Keratinocyte (primary cell): ENCODE results near the gene SBNO2. TPM values are rescaled to one million over a fixed set of nuclear protein-coding genes. Genes with fewer than 3 reads are reported as not detected.
A peak's percentile ranks its signal among the peaks of the same experiment; 100 is the strongest.

Experiments used
- DNase-seq: peaks from one replicate; pipeline ENCODE4 v3.0.0-alpha.2; 2011; ENCODE audit warnings: low read depth, missing footprints, low spot score
- FAIRE-seq: peaks from 2 replicates; lab custom pipeline; 2011; peaks lifted over from hg19 to GRCh38; lab: Jason Lieb, UNC
- H2AFZ ChIP-seq: 2 replicates; pipeline ENCODE4 v1.6.0; 2012; ENCODE audit warnings: low read length, control low read depth, inconsistent platforms; ENCODE audit not compliant: control insufficient read depth
- H3K27ac ChIP-seq: 2 replicates; pipeline ENCODE4 v1.5.1; 2011; ENCODE audit warnings: low read length; ENCODE audit not compliant: control insufficient read depth, insufficient read depth
- H3K27me3 ChIP-seq: 3 replicates; pipeline ENCODE4 v1.6.0; 2011; ENCODE audit warnings: low read length; ENCODE audit not compliant: control insufficient read depth, insufficient read depth; ENCODE audit errors: extremely low read depth
- H3K36me3 ChIP-seq, 2 experiments: 2 replicates in 1 of 2; 3 replicates in 1 of 2; pipeline ENCODE4 v1.5.1; 2011; ENCODE audit warnings: low read length in 2 of 2, mild to moderate bottlenecking in 1 of 2; ENCODE audit not compliant: control insufficient read depth in 2 of 2, insufficient read depth in 2 of 2; ENCODE audit errors: extremely low read depth in 1 of 2
- H3K4me1 ChIP-seq: 3 replicates; pipeline ENCODE4 v1.5.1; 2011; ENCODE audit warnings: low read length; ENCODE audit not compliant: control insufficient read depth, insufficient read depth; ENCODE audit errors: extremely low read depth
- H3K4me2 ChIP-seq: 3 replicates; pipeline ENCODE4 v1.6.0; 2011; ENCODE audit warnings: low read depth, low read length; ENCODE audit not compliant: control insufficient read depth, insufficient read depth; ENCODE audit errors: extremely low read depth
- H3K4me3 ChIP-seq, 3 experiments: fragments of 200-600 bp in 1 of 3; sonication (generic) in 1 of 3; 2 replicates in 2 of 3; 3 replicates in 1 of 3; pipeline ENCODE4 v1.5.1; 2011 to 2016; ENCODE audit warnings: low read length in 3 of 3, mild to moderate bottlenecking in 3 of 3, control low read depth in 2 of 3, inconsistent platforms in 1 of 3, low read depth in 1 of 3, mixed read lengths in 1 of 3, mixed run types in 1 of 3, moderate library complexity in 1 of 3; ENCODE audit not compliant: control insufficient read depth in 2 of 3, insufficient read depth in 2 of 3; ENCODE audit errors: extremely low read depth in 1 of 3
- H3K79me2 ChIP-seq: 2 replicates; pipeline ENCODE4 v1.6.0; 2012; ENCODE audit warnings: low read length; ENCODE audit not compliant: control insufficient read depth, insufficient read depth
- H3K9ac ChIP-seq: 3 replicates; pipeline ENCODE4 v1.6.0; 2011; ENCODE audit warnings: low read length; ENCODE audit not compliant: control insufficient read depth, insufficient read depth; ENCODE audit errors: extremely low read depth
- H3K9me1 ChIP-seq: 3 replicates; pipeline ENCODE4 v1.6.0; 2011; ENCODE audit warnings: low read length; ENCODE audit not compliant: control insufficient read depth, insufficient read depth; ENCODE audit errors: extremely low read depth
- H3K9me3 ChIP-seq: 2 replicates; pipeline ENCODE4 v1.5.1; 2012; ENCODE audit warnings: low read depth, low read length; ENCODE audit not compliant: control insufficient read depth
- H4K20me1 ChIP-seq: 3 replicates; pipeline ENCODE4 v1.6.0; 2011; ENCODE audit warnings: low read length; ENCODE audit not compliant: control insufficient read depth, insufficient read depth; ENCODE audit errors: extremely low read depth
- EZH2 ChIP-seq: IDR thresholded peaks from one replicate; pipeline ENCODE4 v1.6.1; 2012; ENCODE audit warnings: inconsistent platforms, mild to moderate bottlenecking, low read length, moderate library complexity
- dilution Hi-C: fragments of 300-500 bp; cut with MboI; formaldehyde crosslinking; loops from one replicate; pipeline ENCODE4 v1.7.0; 2020; ENCODE audit warnings: low sequenced_read_pairs; ENCODE audit not compliant: extremely low pct_ligation_motif_present
- polyA plus RNA-seq, 5 experiments: library from polyadenylated mRNA; depleted of rRNA in 3 of 5; stranded (reverse) in 3 of 5; stranded (forward) in 1 of 5; unstranded in 1 of 5; fragments of >200 nt; gene quantifications; 1 replicate in 1 of 5; 2 replicates in 3 of 5; 3 replicates in 1 of 5; pipeline versions ENCODE4 v1.2.1 to v1.2.3, GENCODE V29; 2011 to 2012; ENCODE audit warnings: missing spikeins in 2 of 5, low read depth in 1 of 5, low replicate concordance in 1 of 5
- TF ChIP-seq, protein P1 (sequence below), 3 experiments: IDR thresholded peaks in 1 of 3; conservative IDR thresholded peaks in 1 of 3; optimal IDR thresholded peaks in 1 of 3; 2 replicates in 2 of 3; 3 replicates in 1 of 3; pipeline versions ENCODE3 to v1.5.1; 2011; ENCODE audit warnings: low read length in 3 of 3, mild to moderate bottlenecking in 3 of 3, moderate library complexity in 2 of 3, control low read depth in 1 of 3, inconsistent platforms in 1 of 3; ENCODE audit not compliant: insufficient read depth in 2 of 3; ENCODE audit errors: extremely low read depth in 1 of 3

Gene SBNO2
- polyA plus RNA-seq, 1 donor (not counting 4 experiments of a cell fraction or from before 2014, with no cell fraction given) = 10.9 TPM

DNA sequence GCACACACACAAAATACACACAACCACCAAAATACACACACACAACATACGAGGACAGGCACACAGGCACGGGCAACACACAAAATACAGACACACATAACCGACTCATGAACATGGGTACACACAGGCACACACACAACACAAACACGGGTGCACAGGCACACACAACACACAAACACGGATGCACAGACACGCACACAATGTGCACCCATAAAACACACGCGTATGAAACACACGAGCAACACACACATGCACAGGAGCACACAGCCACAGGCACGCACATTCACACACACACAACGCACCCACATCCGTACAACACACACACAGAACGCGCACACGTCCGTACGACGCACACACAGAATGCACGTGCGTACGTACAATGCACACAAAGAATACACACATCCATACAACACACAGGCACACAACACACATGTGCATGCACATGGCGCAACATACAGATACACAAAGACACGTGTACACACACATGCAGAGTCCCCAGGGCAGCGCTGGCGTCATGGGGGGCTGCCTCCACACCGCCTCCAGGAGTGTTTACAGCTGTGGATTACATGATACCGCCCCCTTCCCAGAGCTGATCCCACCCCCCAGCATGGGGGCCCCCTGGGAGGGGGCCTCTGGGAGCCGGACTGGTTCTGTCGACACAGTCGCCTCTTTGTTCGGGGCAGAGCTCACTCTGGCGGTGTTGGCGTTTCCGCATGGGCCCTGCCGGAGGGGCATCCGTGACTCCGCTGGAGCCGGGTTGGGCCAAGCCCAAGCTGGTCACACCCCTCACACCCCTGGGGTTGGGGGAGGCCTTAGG is 2.9 kb downstream of the SBNO2 start:
- FAIRE-seq (no peak), DNase-seq (no peak)
- peak overlapping the region; percentile 87 to 94 (median 92) for H3K4me3 ChIP-seq
- TF ChIP-seq, protein P1, sequence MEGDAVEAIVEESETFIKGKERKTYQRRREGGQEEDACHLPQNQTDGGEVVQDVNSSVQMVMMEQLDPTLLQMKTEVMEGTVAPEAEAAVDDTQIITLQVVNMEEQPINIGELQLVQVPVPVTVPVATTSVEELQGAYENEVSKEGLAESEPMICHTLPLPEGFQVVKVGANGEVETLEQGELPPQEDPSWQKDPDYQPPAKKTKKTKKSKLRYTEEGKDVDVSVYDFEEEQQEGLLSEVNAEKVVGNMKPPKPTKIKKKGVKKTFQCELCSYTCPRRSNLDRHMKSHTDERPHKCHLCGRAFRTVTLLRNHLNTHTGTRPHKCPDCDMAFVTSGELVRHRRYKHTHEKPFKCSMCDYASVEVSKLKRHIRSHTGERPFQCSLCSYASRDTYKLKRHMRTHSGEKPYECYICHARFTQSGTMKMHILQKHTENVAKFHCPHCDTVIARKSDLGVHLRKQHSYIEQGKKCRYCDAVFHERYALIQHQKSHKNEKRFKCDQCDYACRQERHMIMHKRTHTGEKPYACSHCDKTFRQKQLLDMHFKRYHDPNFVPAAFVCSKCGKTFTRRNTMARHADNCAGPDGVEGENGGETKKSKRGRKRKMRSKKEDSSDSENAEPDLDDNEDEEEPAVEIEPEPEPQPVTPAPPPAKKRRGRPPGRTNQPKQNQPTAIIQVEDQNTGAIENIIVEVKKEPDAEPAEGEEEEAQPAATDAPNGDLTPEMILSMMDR (optimal IDR thresholded peaks at IDR 0.05 in 1 of 3, IDR thresholded peaks at IDR 0.05 in 1 of 3, conservative IDR thresholded peaks at IDR 0.05 in 1 of 3; ENCODE audit: extremely low read depth in 1 of 3, insufficient read depth in 2 of 3, low read length in 3 of 3) = no peak
- no peak for TF ChIP-seq EZH2
- H3K27ac ChIP-seq = peak overlapping the region; percentile 64
- dilution Hi-C loops = no loop called here
- H3K9ac ChIP-seq = peak overlapping the region; percentile 92
- peak overlapping the region; percentile 93 for H3K4me2 ChIP-seq
- H3K36me3 ChIP-seq = peaks cover 9 to 20% of the 10 kb centered on the region in 2 experiments
- peaks cover 76% of the 10 kb centered on the region for H3K79me2 ChIP-seq
- peaks cover 5% of the 10 kb centered on the region for H3K9me1 ChIP-seq
- H2AFZ ChIP-seq = no peak overlapping the region
- H4K20me1 ChIP-seq = peaks cover 20% of the 10 kb centered on the region
- H3K27me3 ChIP-seq = no peaks in the 10 kb centered on the region
- no peaks in the 10 kb centered on the region for H3K9me3 ChIP-seq
- peaks cover 53% of the 10 kb centered on the region for H3K4me1 ChIP-seq

DNA sequence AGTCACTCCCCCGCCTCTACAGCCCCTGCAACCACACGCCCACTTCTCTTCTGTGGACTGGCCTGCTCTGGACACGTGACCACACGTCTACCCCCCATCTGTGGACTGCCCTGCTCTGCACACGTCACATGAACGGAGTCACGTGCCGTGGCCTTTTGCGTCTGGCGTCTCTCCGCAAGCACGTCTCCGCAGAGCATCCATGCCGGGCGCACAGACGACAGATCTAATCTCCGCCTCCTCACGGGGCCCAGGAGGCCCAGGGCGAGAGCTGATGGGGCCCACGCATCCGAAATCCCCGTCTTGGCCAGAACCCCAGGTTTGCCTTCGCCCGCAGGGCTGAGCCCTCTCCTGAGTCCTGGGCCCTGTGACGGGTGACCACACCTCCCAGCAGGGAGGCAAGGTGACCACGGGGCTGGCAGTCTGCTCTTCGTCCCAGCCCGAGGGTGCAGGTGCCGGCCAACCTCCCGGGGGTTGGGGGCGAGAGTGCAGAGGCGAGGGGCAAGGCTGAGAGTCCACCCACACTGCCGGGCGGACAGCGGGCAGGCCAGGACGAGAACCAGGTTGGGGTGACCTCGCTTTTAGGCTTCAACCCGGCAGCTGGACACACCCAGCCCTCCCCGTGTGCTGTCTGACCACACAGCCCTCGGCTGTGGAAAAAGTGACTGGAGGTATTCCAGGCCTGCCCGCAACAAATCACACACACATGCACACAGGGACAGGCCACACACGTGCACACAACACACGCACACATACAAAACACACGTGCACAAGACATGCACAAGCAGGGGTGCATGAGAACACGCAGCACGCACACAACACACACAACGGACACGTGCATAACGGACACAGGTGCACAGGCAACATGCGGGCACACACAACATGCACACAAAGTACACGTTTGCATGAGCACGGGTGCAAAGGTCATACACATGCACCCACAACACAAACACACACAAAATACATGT is 3.9 kb downstream of the SBNO2 start:
- Histone ChIP-seq H3K36me3 (peaks cover 9 to 20% of the 10 kb centered on the region in 2 experiments), H3K27ac (peak overlapping the region; percentile 94), H4K20me1 (peaks cover 20% of the 10 kb centered on the region), H3K9me3 (no peaks in the 10 kb centered on the region), H3K4me1 (peaks cover 50% of the 10 kb centered on the region), H2AFZ (no peak overlapping the region), H3K4me2 (peak overlapping the region; percentile 93), H3K27me3 (no peaks in the 10 kb centered on the region), H3K79me2 (peaks cover 85% of the 10 kb centered on the region), H3K4me3 (peak overlapping the region in 1 of 3 experiments; percentile 65), H3K9me1 (peaks cover 5% of the 10 kb centered on the region), H3K9ac (peak overlapping the region; percentile 92)
- DNase-seq (no peak), FAIRE-seq (no peak)
- dilution Hi-C loops = no loop called here
- TF ChIP-seq, protein P1 (optimal IDR thresholded peaks at IDR 0.05 in 1 of 3, IDR thresholded peaks at IDR 0.05 in 1 of 3, conservative IDR thresholded peaks at IDR 0.05 in 1 of 3; ENCODE audit: extremely low read depth in 1 of 3, insufficient read depth in 2 of 3, low read length in 3 of 3) = no peak
- no peak for TF ChIP-seq EZH2
